K562 (cell line): ENCODE data around the gene MYCBPAP. TPM values are rescaled to one million over a fixed set of nuclear protein-coding genes. Genes with fewer than 3 reads are reported as not detected.

ENCODE experiments used
- ARHGAP35 ChIP-seq: fragments of 450-650 bp; IDR thresholded peaks from 2 replicates; pipeline ENCODE4 v1.6.1; 2018; ENCODE audit not compliant: partially characterized antibody
- CCNT2 ChIP-seq: IDR thresholded peaks from 2 replicates; pipeline ENCODE4 v1.6.1; 2011; ENCODE audit warnings: borderline replicate concordance, low read depth, mild to moderate bottlenecking, moderate library complexity, mixed read lengths, low read length; ENCODE audit not compliant: insufficient read length; ENCODE audit errors: extremely low read depth
- FOXJ3 ChIP-seq: sonication (generic); formaldehyde crosslinking; IDR thresholded peaks from 2 replicates; pipeline ENCODE4 v1.4.0; 2020; ENCODE audit warnings: mild to moderate bottlenecking, missing genetic modification reagents
- KLF1 ChIP-seq: fragments of 450-650 bp; IDR thresholded peaks from 2 replicates; pipeline ENCODE4 v1.6.1; 2016; ENCODE audit warnings: missing genetic modification characterization, missing compliant biosample characterization
- NELFE ChIP-seq: IDR thresholded peaks from 2 replicates; pipeline ENCODE4 v1.6.1; 2011; ENCODE audit warnings: mild to moderate bottlenecking; ENCODE audit not compliant: insufficient read depth, insufficient read length
- NFE2L1 ChIP-seq: fragments of 450-650 bp; IDR thresholded peaks from 2 replicates; pipeline ENCODE4 v1.6.1; 2016; ENCODE audit warnings: missing genetic modification characterization, low read depth, mild to moderate bottlenecking, missing compliant biosample characterization, moderate library complexity, borderline replicate concordance
- SMARCC2 ChIP-seq: fragments of 450-650 bp; IDR thresholded peaks from 2 replicates; pipeline ENCODE4 v1.6.1; 2017; ENCODE audit warnings: antibody characterized with exemption, moderate library complexity, mild to moderate bottlenecking, low read depth
- SRSF9 ChIP-seq: fragments of 200-400 bp; formaldehyde crosslinking; IDR thresholded peaks from 2 replicates; pipeline ENCODE4 v1.6.1; 2017; ENCODE audit warnings: low read depth, low read length, borderline replicate concordance
- USF2 ChIP-seq: sonication (generic); formaldehyde crosslinking; IDR thresholded peaks from 2 replicates; pipeline ENCODE4 v1.5.0; 2020; ENCODE audit warnings: missing genetic modification reagents
- ZBTB1 ChIP-seq: sonication (generic); formaldehyde crosslinking; IDR thresholded peaks from 2 replicates; pipeline ENCODE4 v1.8.1; 2023; ENCODE audit warnings: missing genetic modification reagents, low read depth, mild to moderate bottlenecking, borderline replicate concordance
- ZNF184 ChIP-seq: sonication (generic); formaldehyde crosslinking; IDR thresholded peaks from 2 replicates; pipeline ENCODE4 v1.5.0; 2020; ENCODE audit warnings: missing genetic modification reagents
- ZNF277 ChIP-seq: fragments of 250-450 bp; sonication (Bioruptor Pico); IDR thresholded peaks from 2 replicates; pipeline ENCODE4 v1.8.0; 2022; ENCODE audit warnings: inconsistent platforms, mild to moderate bottlenecking, moderate library complexity, borderline replicate concordance
- ZNF696 ChIP-seq: fragments of 250-450 bp; sonication (Bioruptor Pico); conservative IDR thresholded peaks from 2 replicates; pipeline ENCODE4 v1.4.0; 2020; ENCODE audit warnings: mild to moderate bottlenecking, moderate library complexity
- ZNF77 ChIP-seq: fragments of 250-450 bp; sonication (Bioruptor Pico); IDR thresholded peaks from 2 replicates; pipeline ENCODE4 v1.5.0; 2020
- polyA plus RNA-seq, 8 experiments: library from polyadenylated mRNA; depleted of rRNA in 4 of 8; stranded (reverse) in 5 of 8; unstranded in 3 of 8; fragments of >200 nt; fragmentation: Nextera tagmentation in 2 of 8; fragmentation: Illumina TruSeq in 1 of 8; extraction: Ambion mirVana in 2 of 8; extraction: Trizol in 1 of 8; gene quantifications; 2 replicates each; pipeline versions ENCODE4 v1.2.1 to v1.2.3, GENCODE V29; 2011 to 2014; ENCODE audit warnings: inconsistent platforms in 1 of 8, missing spikeins in 1 of 8
- total RNA-seq, 7 experiments: library from RNA; depleted of rRNA in 6 of 7; stranded (reverse); fragments of >200 nt in 6 of 7; fragmentation: Illumina TruSeq in 2 of 7; extraction: Trizol in 2 of 7; gene quantifications; 2 replicates each; pipeline versions ENCODE4 v1.2.1 to v1.2.3, GENCODE V29; 2011 to 2021; ENCODE audit warnings: low replicate concordance in 1 of 7
- TF ChIP-seq, protein P1 (sequence below): sonication (generic); formaldehyde crosslinking; IDR thresholded peaks from 2 replicates; pipeline ENCODE4 v1.8.0; 2022; ENCODE audit warnings: mild to moderate bottlenecking, missing genetic modification reagents
- TF ChIP-seq, protein P2 (sequence below): fragments of 450-650 bp; conservative IDR thresholded peaks from 2 replicates; pipeline ENCODE4 v1.6.1; 2016; ENCODE audit warnings: missing genetic modification characterization, low read depth, mild to moderate bottlenecking, missing compliant biosample characterization, moderate library complexity
- TF ChIP-seq, protein P3 (sequence below), 2 experiments: fragments of 200-800 bp in 1 of 2; sonication (Bioruptor generic) in 1 of 2; sonication (generic) in 1 of 2; formaldehyde crosslinking in 1 of 2; IDR thresholded peaks in 1 of 2; conservative IDR thresholded peaks in 1 of 2; 2 replicates each; pipeline versions ENCODE4 v1.5.0 to v1.6.1; 2016 to 2020; ENCODE audit warnings: missing compliant biosample characterization in 1 of 2, missing genetic modification characterization in 1 of 2, missing genetic modification reagents in 1 of 2

Gene MYCBPAP
- total and polyA plus RNA-seq, 9 of the 15 experiments (the other 6 are each of a cell fraction or from before 2014, with no cell fraction given), result not detected

DNA sequence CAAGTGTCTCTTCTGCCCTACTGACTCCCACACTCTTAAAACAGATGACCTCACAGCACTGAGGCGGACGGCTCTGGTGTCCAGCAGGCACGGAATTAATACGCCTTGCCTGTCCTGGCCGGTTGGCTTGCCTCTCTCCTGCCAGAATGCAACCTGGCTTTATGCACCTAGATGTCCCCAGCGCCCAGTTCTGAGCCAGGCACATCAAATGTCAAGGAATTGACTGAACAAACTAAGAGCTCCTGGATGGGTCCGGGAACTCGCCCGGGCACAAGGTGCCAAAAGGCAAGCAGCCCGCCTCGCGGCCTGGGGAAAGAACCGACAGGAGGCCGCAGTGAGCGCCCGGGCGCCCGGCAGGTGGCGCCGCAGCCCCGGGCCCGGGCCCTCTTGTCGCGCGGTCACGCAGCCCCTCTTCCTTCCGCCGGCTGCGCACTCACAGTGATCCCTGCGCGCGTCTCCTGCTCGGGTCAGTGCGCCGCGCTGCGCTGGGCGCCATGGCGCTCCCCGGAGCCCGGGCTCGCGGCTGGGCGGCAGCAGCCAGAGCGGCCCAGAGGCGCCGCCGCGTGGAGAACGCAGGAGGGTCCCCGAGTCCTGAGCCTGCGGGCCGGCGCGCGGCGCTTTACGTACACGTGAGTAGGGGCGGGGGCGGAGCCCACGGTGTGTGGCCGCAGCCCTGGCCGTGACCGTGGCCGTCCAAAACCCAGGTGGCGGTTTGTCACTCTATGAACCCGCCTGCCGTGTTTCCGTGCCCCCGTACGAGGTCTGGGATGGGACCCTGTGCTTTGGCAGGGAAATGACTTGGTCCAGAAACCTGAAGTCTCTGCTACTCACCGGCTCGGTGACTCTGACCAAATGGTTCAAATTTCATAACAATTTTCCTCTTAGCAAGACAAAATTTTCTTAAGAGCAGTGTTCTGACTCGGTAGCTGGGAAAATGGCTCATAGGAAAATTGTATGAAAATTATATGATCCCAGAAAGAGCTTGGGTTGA lies 29.6 kb upstream of the MYCBPAP start, which contains the start of gene RSAD1 (continued):
- TF ChIP-seq ARHGAP35 (no peak), ZNF277 (CRISPR knock-in tag) (no peak), USF2 (CRISPR knock-in tag) (no peak), ZNF77 (CRISPR knock-in tag) (no peak), ZNF696 (no peak), KLF1 (tag) (peak; percentile 56; the same call in 1 of the 2 replicates), NFE2L1 (tag) (no peak), CCNT2 (peak; percentile 93), ZNF184 (no peak), FOXJ3 (CRISPR knock-in tag) (no peak), NELFE (no peak), SRSF9 (no peak), SMARCC2 (no peak; the same call in 1 of the 2 replicates), ZBTB1 (CRISPR knock-in tag) (peak; percentile 84)
- TF ChIP-seq, protein P1, sequence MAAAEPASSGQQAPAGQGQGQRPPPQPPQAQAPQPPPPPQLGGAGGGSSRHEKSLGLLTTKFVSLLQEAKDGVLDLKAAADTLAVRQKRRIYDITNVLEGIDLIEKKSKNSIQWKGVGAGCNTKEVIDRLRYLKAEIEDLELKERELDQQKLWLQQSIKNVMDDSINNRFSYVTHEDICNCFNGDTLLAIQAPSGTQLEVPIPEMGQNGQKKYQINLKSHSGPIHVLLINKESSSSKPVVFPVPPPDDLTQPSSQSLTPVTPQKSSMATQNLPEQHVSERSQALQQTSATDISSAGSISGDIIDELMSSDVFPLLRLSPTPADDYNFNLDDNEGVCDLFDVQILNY, result no peak; the same call in 1 of the 2 replicates
- TF ChIP-seq, protein P2, sequence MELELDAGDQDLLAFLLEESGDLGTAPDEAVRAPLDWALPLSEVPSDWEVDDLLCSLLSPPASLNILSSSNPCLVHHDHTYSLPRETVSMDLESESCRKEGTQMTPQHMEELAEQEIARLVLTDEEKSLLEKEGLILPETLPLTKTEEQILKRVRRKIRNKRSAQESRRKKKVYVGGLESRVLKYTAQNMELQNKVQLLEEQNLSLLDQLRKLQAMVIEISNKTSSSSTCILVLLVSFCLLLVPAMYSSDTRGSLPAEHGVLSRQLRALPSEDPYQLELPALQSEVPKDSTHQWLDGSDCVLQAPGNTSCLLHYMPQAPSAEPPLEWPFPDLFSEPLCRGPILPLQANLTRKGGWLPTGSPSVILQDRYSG (tag), result 0 out of 2 replicates have a peak, but pooled peaks have one; percentile 24
- TF ChIP-seq, protein P3, sequence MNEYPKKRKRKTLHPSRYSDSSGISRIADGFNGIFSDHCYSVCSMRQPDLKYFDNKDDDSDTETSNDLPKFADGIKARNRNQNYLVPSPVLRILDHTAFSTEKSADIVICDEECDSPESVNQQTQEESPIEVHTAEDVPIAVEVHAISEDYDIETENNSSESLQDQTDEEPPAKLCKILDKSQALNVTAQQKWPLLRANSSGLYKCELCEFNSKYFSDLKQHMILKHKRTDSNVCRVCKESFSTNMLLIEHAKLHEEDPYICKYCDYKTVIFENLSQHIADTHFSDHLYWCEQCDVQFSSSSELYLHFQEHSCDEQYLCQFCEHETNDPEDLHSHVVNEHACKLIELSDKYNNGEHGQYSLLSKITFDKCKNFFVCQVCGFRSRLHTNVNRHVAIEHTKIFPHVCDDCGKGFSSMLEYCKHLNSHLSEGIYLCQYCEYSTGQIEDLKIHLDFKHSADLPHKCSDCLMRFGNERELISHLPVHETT (CRISPR knock-in tag; conservative IDR thresholded peaks at IDR 0.05 in 1 of 2, IDR thresholded peaks at IDR 0.05 in 1 of 2), result peak in 1 of 2 experiments; percentile 93; a peak in 2 of 4 replicates
